ENCODE results near the gene BANP. TPM values are rescaled to one million over a fixed set of nuclear protein-coding genes. Genes with fewer than 3 reads are reported as not detected.

BANP gene
- total and polyA plus RNA-seq, 2 donors (not counting 3 experiments of a cell fraction or from before 2014, with no cell fraction given), result 22.4 to 33.8 TPM

DNA sequence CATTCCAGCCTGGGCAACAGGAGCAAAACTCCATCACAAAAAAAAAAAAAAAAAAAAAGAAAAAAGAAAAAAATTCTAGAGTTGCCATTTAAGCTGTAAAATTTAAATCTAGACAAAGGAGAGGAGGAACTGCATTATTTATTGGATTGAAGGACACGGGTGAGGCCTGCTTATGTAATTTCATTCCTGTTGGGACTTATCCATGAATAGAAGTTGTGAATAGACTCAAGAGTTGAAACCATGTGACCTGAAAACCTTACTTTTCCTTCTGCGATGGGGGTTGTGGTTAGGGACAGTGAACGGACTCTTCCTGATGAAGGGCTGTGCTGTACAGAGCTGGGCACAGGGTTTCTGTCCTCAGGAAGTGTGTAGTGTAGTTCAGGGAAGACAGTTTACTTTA is 22.5 kb downstream of the BANP start:
- DNase-seq (ENCODE audit: low read depth, low spot score), result no peak
- intact Hi-C loops (cut with micrococcal nuclease) (no loop called here), dilution Hi-C loops (cut with MboI; ENCODE audit: extremely low pct_ligation_motif_present, low sequenced_read_pairs) (no loop called here)
- Histone ChIP-seq H2AFZ (ENCODE audit: low read depth, low read length) (no peak overlapping the region), H3K27ac (ENCODE audit: insufficient read depth, low read depth, low read length) (no peak overlapping the region), H3K4me2 (ENCODE audit: insufficient read depth, low read length) (no peak overlapping the region), H4K20me1 (replicated peaks; ENCODE audit: control insufficient read depth, extremely low read depth, insufficient read depth, low read length) (no peaks in the 10 kb centered on the region), H3K4me1 (ENCODE audit: control insufficient read depth, extremely low read depth, insufficient read depth, low read length) (no peaks in the 10 kb centered on the region), H3K27me3 (ENCODE audit: control insufficient read depth in 2 of 2, insufficient read depth in 2 of 2, low read length in 2 of 2) (no peaks in the 10 kb centered on the region), H3K9me3 (replicated peaks; ENCODE audit: control insufficient read depth, insufficient read depth, low read length) (no peaks in the 10 kb centered on the region), H3K4me3 (replicated peaks in 1 of 3; ENCODE audit: insufficient read depth in 1 of 3, low read depth in 1 of 3, low read length in 3 of 3) (no peak overlapping the region), H3K9me1 (replicated peaks; ENCODE audit: control insufficient read depth, extremely low read depth, insufficient read depth, low read length) (no peaks in the 10 kb centered on the region), H3K79me2 (ENCODE audit: control insufficient read depth, insufficient read depth, low read length) (peaks cover 31% of the 10 kb centered on the region), H3K36me3 (ENCODE audit: control insufficient read depth in 2 of 2, extremely low read depth in 1 of 2, insufficient read depth in 2 of 2, low read length in 2 of 2) (no peaks in the 10 kb centered on the region), H3K9ac (replicated peaks; ENCODE audit: extremely low read depth, insufficient read depth, low read length) (no peak overlapping the region)
- no peak for FAIRE-seq
- BruUV-seq (replicated peaks), result no TSS peak
- no peak for TF ChIP-seq FOS (IDR thresholded peaks at IDR 0.05; ENCODE audit: borderline replicate concordance, insufficient read depth, low read length)
- no peak for TF ChIP-seq EZH2 (IDR thresholded peaks at IDR 0.05; ENCODE audit: borderline replicate concordance, low read depth, low read length, severe bottlenecking)
- TF ChIP-seq POLR2AphosphoS5 (IDR thresholded peaks at IDR 0.05; ENCODE audit: insufficient read depth, low read depth, low read length), result no peak
- TF ChIP-seq, protein P1, sequence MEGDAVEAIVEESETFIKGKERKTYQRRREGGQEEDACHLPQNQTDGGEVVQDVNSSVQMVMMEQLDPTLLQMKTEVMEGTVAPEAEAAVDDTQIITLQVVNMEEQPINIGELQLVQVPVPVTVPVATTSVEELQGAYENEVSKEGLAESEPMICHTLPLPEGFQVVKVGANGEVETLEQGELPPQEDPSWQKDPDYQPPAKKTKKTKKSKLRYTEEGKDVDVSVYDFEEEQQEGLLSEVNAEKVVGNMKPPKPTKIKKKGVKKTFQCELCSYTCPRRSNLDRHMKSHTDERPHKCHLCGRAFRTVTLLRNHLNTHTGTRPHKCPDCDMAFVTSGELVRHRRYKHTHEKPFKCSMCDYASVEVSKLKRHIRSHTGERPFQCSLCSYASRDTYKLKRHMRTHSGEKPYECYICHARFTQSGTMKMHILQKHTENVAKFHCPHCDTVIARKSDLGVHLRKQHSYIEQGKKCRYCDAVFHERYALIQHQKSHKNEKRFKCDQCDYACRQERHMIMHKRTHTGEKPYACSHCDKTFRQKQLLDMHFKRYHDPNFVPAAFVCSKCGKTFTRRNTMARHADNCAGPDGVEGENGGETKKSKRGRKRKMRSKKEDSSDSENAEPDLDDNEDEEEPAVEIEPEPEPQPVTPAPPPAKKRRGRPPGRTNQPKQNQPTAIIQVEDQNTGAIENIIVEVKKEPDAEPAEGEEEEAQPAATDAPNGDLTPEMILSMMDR (IDR thresholded peaks at IDR 0.05; ENCODE audit: extremely low read depth in 1 of 2, insufficient read depth in 1 of 2, low read depth in 1 of 2, low read length in 2 of 2), result no peak
- no peak for TF ChIP-seq JUN (IDR thresholded peaks at IDR 0.05; ENCODE audit: borderline replicate concordance, insufficient read depth, insufficient read length, low read depth)
- TF ChIP-seq MAX (IDR thresholded peaks at IDR 0.05; ENCODE audit: insufficient read depth, insufficient read length), result no peak
- no peak for TF ChIP-seq GATA2 (IDR thresholded peaks at IDR 0.05; ENCODE audit: insufficient read depth, insufficient read length, low read depth, low read length)
- no peak for TF ChIP-seq MYC (IDR thresholded peaks at IDR 0.05; ENCODE audit: low read depth, low read length)
- no peak for TF ChIP-seq POLR2A (IDR thresholded peaks at IDR 0.05; ENCODE audit: low read depth, low read length)
- POLR2A ChIA-PET, result no interaction called here
- CTCF ChIA-PET, result interaction anchor here (1.2 kb wide), 1 partner anchor 17 kb away, joined by 3 read pairs; no protein-coding TSS in a partner anchor

All from endothelial cell of umbilical vein (primary cell).